Measurements from ENCODE around the gene FOSL1. TPM values are rescaled to one million over a fixed set of nuclear protein-coding genes. Genes with fewer than 3 reads are reported as not detected.

FOSL1 gene
- total and polyA plus RNA-seq, 2 of the 13 experiments (the other 11 are each of a cell fraction or from before 2014, with no cell fraction given) = 4.0 to 4.1 TPM

- no peak for TF ChIP-seq NFAT5 (CRISPR knock-in tag; IDR thresholded peaks at IDR 0.05)
- TF ChIP-seq GATAD2A (CRISPR knock-in tag; IDR thresholded peaks at IDR 0.05) = peak; percentile 75
- peak; percentile 34 for TF ChIP-seq ZNF205 (CRISPR knock-in tag; IDR thresholded peaks at IDR 0.05)
- TF ChIP-seq RBFOX2 (IDR thresholded peaks at IDR 0.05; ENCODE audit: low read depth, low read length) = peak; percentile 16; the same call in 1 of the 2 replicates
- 0 out of 2 replicates have a peak, but pooled peaks have one; percentile 39 for TF ChIP-seq ZNF816 (CRISPR knock-in tag; IDR thresholded peaks at IDR 0.05; ENCODE audit: borderline replicate concordance)
- TF ChIP-seq GATAD1 (CRISPR knock-in tag; IDR thresholded peaks at IDR 0.05) = peak; percentile 60; the same call in 1 of the 2 replicates
- no peak for TF ChIP-seq ZNF75D (CRISPR knock-in tag; IDR thresholded peaks at IDR 0.05; ENCODE audit: borderline replicate concordance)
- peak; percentile 61 for TF ChIP-seq SRSF1 (optimal IDR thresholded peaks at IDR 0.05; ENCODE audit: low read depth, low read length)
- TF ChIP-seq FOXA3 (CRISPR knock-in tag; IDR thresholded peaks at IDR 0.05) = peak; percentile 36
- TF ChIP-seq AGO2 (optimal IDR thresholded peaks at IDR 0.05; ENCODE audit: low read depth, low read length) = peak; percentile 99
- TF ChIP-seq AFF4 (CRISPR knock-in tag; IDR thresholded peaks at IDR 0.05) = no peak
Observed at GRCh38 chr11:65891219-65892136, 8.7 kb downstream of the FOSL1 start (continued).
